Mucosa of descending colon (tissue), 3 donors: ENCODE results near the gene TBC1D1. TPM values are rescaled to one million over a fixed set of nuclear protein-coding genes. Genes with fewer than 3 reads are reported as not detected.

ENCODE experiments used
- ATAC-seq: fragments of 200-7000 bp; cut with Tn5 transposase; one replicate; pipeline ENCODE4 v1.9.1; 2020; ENCODE audit warnings: mild to moderate bottlenecking, moderate library complexity
- DNase-seq, 3 donors: peaks; one replicate each; pipeline ENCODE4 v3.0.0-alpha.2; 2020
- H3K36me3 ChIP-seq: fragments of 200-600 bp; one replicate; pipeline ENCODE4 v1.8.0; 2021; ENCODE audit warnings: low read depth, mild to moderate bottlenecking
- H3K4me1 ChIP-seq: fragments of 200-600 bp; one replicate; pipeline ENCODE4 v1.8.0; 2021; ENCODE audit warnings: low read depth, mild to moderate bottlenecking
- H3K4me3 ChIP-seq: fragments of 200-600 bp; one replicate; pipeline ENCODE4 v1.8.0; 2021; ENCODE audit warnings: mild to moderate bottlenecking
- H3K9me3 ChIP-seq: fragments of 200-600 bp; one replicate; pipeline ENCODE4 v1.8.0; 2021; ENCODE audit warnings: mild to moderate bottlenecking
- CTCF ChIP-seq: fragments of 200-600 bp; IDR thresholded peaks from one replicate; pipeline ENCODE4 v1.8.0; 2022; ENCODE audit warnings: antibody characterized with exemption, mild to moderate bottlenecking
- intact Hi-C, 2 donors: fragments of 100-400 bp; cut with DNase I in 1 of 2; cut with micrococcal nuclease in 1 of 2; formaldehyde crosslinking; loops; one replicate each; pipeline versions ENCODE4 v1.11.0 to v1.11.1; 2022; cut with DNase I, micrococcal nuclease
- total RNA-seq, 3 donors: library from RNA; stranded (reverse); fragmentation: NEBNext Ultra II Directional in 2 of 3; extraction: Animal tissue kit (Norgen Biotek cat#: 25700) in 2 of 3; gene quantifications; one replicate each; pipeline versions ENCODE4 v1.2.1 to v1.2.4, GENCODE V29; 2021 to 2023
- donor health status: DM: no; HTN: no; CAD: no; lungs with moderate emphysema.
- donor health status: DM: no; HTN: no; CAD: no.
- donor health status: DM: no; HTN: yes; CAD: no.

The TBC1D1 gene
- total RNA-seq, 3 donors from 2014 or later: 50.2 to 249 (median 71.6) TPM

GRCh38 chr4:38055566-38055965, 164.7 kb downstream of the TBC1D1 start:
- H3K9me3 ChIP-seq: no peaks in the 10 kb centered on the region
- no peak for ATAC-seq
- DNase-seq: no peak
- H3K36me3 ChIP-seq: no peaks in the 10 kb centered on the region
- H3K4me1 ChIP-seq: no peaks in the 10 kb centered on the region
- H3K4me3 ChIP-seq: no peak overlapping the region
- TF ChIP-seq CTCF: no peak
- intact Hi-C loops: no loop called here

- intact Hi-C loops: no loop called here
- ATAC-seq (no peak), DNase-seq (no peak)
- Histone ChIP-seq H3K36me3 (no peaks in the 10 kb centered on the region), H3K9me3 (no peaks in the 10 kb centered on the region), H3K4me3 (no peak overlapping the region), H3K4me1 (no peaks in the 10 kb centered on the region)
- TF ChIP-seq CTCF: no peak
Observed at GRCh38 chr4:38056011-38056685, 165.3 kb downstream of the TBC1D1 start.

GRCh38 chr4:38058151-38058550, 167.3 kb downstream of the TBC1D1 start:
- TF ChIP-seq CTCF: no peak

GRCh38 chr4:38060829-38061431, 170.0 kb downstream of the TBC1D1 start:
- Histone ChIP-seq H3K4me3 (no peak overlapping the region), H3K4me1 (peaks cover 3% of the 10 kb centered on the region), H3K9me3 (no peaks in the 10 kb centered on the region), H3K36me3 (no peaks in the 10 kb centered on the region)
- intact Hi-C loops: loop anchor here in 1 of 2 donors (10.0 kb wide), 1 partner anchor 674 kb away; no protein-coding TSS in a partner anchor
- DNase-seq (no peak), ATAC-seq (no peak)
- TF ChIP-seq CTCF: no peak

More at GRCh38 chr4:38058151-38058550, 167.3 kb downstream of the TBC1D1 start:
- no peak overlapping the region for H3K4me3 ChIP-seq
- no peaks in the 10 kb centered on the region for H3K9me3 ChIP-seq
- intact Hi-C loops: no loop called here
- ATAC-seq (no peak), DNase-seq (no peak)
- H3K36me3 ChIP-seq: no peaks in the 10 kb centered on the region
- peaks cover 3% of the 10 kb centered on the region for H3K4me1 ChIP-seq

GRCh38 chr4:38062088-38062775, 171.3 kb downstream of the TBC1D1 start:
- peak; percentile 90 for ATAC-seq
- peak overlapping the region; percentile 7 for H3K4me3 ChIP-seq
- intact Hi-C loops: loop anchor here in 1 of 2 donors (10.0 kb wide), 1 partner anchor 673 kb away; no protein-coding TSS in a partner anchor

More at GRCh38 chr4:38062088-38062775, 171.3 kb downstream of the TBC1D1 start:
- Histone ChIP-seq H3K9me3 (no peaks in the 10 kb centered on the region), H3K36me3 (no peaks in the 10 kb centered on the region), H3K4me1 (peaks cover 3% of the 10 kb centered on the region)
- peak; percentile 60 to 94 (median 85) for DNase-seq
- peak; percentile 80 for TF ChIP-seq CTCF
